Stimulated activated CD4-positive, alpha-beta T cell treated with anti-CD3 and anti-CD28 coated beads, TNF-alpha, amount 100 ng/mL, for 24 hours (primary cell): ENCODE measurements around the gene MYBPH.

ENCODE experiments used
- DNase-seq, 3 experiments: peaks; one replicate each; pipeline ENCODE4 v3.0.0-alpha.2; 2020; ENCODE audit warnings: low read depth in 3 of 3

The MYBPH gene

GRCh38 chr1:203200916-203201315, 25.3 kb upstream of the MYBPH start:
- DNase-seq: no peak

DNA sequence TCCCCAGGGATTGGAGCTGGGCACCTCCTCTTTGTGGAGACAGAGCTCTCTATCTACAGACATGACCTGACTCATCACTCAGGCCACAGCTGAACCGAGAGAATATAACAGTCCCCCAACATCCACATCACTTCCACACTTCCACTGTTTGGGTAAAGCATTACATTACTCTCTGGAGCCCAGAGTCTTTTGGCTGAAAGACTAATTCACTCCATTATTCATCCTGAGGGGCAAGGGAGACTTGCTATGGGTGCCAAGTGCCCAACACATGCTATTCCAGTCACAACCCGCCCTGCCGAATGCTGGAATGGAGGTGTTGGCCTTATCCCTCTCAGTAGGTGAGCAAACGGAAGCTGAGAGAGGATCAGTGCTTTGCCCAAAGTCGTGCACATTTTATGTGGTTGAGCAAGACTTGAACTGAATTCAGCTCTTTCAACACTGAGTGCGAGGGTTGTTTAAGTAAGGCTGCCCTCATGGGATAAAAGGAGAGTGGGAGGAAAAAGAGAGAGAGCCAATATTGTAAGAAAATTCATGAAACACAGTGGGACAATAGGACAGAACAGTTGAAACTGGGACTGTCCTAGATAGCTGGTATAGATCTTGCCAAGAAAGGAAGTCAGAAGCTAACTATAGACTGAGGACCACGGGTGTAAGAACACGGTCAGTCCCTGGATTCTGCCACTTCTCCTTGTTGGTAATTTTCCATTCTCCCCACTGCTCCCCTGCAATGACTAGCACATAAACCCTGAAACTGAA, 24.4 kb upstream of the MYBPH start:
- no peak for DNase-seq

DNA sequence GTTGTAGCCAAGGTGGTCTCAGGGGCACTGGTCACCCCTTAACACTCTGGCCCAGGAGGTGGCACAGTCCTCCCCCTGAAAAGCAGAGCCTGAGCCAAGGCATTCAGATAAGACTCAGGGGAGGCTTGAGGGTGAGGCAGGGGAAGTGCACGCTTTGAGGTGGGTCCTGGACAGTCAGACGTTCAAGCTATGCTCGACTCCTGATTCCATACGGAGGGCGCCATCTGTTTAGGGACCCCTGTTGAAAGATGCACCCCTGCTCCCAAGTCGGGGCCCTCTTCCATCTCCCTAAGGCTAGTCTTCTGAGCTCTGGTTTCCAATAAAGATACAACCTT, 23.8 kb upstream of the MYBPH start:
- no peak for DNase-seq

DNA sequence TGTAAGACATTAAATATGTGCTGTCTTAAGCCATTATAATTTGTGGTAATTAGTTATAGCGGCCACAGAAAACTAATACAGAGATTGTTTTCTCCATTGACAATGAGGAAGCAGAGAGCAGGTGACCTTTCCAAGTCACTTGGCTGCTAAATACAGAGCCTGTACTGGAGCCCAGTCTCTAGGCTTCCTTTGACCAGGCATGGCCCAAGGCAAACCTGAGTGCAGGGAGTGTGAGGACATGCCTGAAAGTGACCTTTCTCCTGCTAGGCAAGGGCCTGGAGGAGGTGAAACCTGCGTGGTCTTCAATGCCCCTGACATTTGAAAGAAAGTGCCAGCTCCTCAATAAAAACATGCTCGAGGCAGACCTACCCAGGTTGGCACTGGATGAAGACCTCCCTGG, 23.4 kb upstream of the MYBPH start:
- no peak for DNase-seq

DNA sequence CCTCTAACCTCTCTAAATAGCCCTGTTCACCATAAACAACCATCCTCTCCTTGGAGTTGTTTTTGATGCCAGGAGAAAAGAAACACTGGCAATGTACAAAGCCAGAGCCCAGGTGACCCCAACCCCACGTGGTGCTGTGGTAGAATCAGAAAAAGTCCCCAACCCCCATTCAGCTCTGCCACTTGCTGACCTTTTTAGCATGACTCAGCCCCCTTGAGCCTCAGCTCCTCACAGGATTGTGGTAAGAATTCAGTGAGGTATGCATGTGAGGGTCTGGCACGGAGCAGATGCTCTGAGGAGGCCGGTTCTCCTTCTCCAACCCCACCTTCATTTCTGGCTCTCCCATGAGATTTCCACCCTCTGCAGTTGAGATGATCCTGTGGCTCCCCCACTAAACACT, 22.0 kb upstream of the MYBPH start:
- no peak for DNase-seq

DNA sequence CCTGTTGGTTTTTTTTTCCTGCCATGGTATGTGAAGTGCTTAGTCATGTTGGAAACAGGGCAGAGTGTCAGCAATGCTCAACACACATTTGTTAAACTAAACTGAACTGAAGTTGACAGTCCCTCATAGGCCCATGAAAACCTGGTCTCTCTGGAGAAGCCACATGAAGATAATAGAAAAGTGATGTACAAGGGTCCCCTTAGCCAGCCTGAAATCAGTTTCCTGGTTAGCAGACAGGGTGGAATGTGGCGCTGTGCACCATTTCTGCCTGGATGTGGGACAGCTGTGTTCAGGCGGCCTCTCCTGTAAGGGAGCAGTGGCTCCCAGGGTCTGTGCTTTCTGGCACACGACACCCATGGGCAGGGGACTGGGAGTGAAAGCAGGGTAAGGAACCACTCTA, 20.7 kb upstream of the MYBPH start:
- no peak for DNase-seq

GRCh38 chr1:203190949-203191348, 15.3 kb upstream of the MYBPH start:
- DNase-seq: no peak

DNA sequence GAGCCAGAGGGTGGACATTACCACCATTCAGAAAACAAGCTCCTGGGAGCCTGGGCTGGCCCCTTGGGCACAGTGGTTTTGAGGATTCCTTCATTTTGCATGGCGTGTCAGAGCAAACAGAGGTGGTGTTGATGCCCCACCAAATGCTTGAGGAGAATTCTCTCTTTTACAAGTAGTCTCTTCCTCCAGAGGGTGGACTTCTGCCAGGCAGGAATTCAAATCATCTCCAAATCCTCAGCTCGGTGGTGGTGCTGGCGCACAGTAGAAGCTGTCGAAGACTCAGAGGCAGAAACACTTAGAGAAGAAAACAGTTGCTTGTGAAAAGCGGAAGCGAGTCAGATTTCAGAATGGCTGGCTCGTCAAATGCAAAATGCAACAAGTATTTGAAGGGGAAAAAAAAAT, 14.3 kb upstream of the MYBPH start:
- no peak for DNase-seq

GRCh38 chr1:203188686-203189232, 13.1 kb upstream of the MYBPH start:
- DNase-seq: no peak

GRCh38 chr1:203187689-203188264, 12.2 kb upstream of the MYBPH start:
- no peak for DNase-seq

- DNase-seq: no peak
These were observed 11.7 kb upstream of the MYBPH start for GRCh38 chr1:203187304-203187685.

DNA sequence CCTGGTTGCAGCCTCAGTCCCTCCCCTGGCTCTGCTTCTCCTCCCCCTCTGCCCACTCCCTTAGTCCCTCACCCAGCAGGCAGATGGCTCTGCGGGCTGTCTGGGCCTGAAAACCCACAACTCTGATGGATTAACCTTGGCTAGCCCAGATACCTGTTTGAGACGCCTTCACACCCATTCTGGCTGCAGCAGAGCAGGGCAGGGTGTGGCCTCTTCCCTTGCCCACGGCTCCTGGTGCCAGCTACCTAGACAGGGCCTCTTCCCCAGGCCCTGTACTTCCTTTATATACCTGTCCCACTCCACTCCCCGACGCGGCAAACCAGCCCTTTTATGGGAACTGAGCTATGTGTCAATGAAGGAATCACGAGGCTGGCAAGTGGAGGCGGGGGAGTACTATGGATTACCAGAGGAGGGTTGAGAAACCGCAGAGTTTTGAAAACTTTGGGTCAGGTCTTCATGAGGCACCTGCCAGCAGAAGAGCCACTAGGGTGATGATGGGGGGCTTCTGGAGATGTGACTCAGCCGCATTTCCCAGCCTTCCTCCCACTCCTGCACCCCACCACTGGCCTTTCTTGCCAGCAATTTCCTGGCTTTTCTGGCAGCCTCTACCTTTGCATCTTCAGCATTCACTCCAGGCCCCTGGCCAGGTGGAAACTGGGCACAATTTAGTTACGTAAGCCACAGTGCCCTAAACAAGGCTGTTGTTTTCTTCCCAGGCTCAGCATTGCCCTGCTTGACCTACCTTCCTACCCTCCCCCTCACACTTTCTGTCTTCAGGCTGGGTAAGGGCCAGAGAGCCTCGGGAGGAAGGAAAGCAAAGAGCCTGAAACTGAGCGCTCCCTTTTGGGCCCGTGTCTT, 11.0 kb upstream of the MYBPH start, which contains the start of gene CHI3L1:
TSS of gene CHI3L1 (minus strand) at position 259 of the 858 bp plus-strand sequence. CDS start at position 178, 81 bp downstream.
- no peak for DNase-seq

DNA sequence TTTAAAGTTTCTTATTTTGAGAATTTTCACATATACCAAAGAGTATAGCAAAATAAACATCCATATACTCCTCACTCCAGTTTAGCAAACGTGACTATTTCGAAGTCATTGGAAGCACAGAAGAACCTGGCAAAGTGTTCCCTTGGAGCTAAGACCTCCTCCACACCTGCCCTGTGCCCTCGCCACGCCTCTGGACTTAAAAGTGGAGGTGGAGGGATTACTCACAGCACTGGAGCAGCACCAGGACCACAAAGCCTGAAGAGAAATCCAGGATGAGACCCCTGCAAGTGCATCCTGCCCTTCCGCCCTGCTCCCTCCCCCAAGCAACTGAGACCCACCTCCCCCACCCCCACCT, 10.4 kb upstream of the MYBPH start:
- DNase-seq: no peak

DNA sequence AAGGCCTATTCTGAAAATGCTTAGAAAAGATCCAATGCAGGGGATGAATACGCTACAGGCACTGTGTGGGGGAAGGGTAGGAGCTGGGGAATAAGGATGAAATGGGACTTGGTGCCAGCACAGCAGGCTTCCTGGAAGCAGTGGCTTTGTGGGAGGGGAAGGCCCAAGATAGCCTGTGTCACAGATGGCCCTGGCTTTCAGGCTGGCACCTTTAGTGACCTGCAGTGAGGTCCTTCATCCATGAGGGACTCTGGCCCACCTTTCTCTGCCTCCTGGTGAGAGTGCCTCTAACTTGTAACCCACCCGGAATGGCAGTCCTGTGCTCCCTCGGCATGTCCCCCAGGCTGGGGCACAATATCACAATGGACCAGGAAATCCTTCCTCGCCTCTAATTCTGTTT, 10.0 kb upstream of the MYBPH start:
- no peak for DNase-seq

DNA sequence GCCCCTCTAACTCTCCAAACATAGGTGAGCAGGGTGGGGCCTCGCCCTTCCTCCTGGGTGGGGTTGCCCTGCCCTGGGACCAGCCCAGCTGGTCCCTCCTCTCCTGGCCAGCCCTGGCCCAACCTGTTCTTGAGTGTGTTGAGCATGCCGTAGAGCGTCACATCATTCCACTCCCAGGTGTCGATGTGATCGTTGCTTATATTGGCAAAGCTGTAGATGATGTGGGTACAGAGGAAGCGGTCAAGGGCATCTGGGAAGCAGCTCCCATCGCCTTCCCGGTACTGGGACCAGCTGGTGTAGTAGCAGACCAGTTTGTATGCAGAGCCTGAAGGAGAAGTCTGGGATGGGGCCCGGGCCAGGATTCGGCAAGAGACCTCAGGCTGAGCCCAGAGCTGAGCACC, 9.4 kb upstream of the MYBPH start:
- DNase-seq: no peak

DNA sequence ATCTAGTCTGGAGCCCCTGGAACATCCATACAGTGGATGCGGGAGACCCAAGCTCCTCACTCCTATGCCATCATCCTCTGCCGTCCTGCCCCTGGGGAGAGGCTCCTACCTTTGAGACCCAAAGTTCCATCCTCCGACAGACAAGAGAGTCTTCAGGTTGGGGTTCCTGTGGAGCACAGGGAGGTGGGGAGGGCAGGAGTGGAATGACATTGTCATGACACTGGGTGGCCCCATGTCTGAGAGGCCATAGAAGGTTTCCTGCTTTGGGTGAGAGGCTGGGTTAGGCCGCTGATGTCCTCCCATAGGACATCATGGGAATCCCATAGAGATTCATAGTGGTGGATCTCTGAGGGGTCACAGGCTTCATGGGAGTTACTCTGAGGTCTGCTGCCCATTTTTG, 8.8 kb upstream of the MYBPH start:
- no peak for DNase-seq

GRCh38 chr1:203183828-203184227, 8.2 kb upstream of the MYBPH start:
- no peak for DNase-seq

DNA sequence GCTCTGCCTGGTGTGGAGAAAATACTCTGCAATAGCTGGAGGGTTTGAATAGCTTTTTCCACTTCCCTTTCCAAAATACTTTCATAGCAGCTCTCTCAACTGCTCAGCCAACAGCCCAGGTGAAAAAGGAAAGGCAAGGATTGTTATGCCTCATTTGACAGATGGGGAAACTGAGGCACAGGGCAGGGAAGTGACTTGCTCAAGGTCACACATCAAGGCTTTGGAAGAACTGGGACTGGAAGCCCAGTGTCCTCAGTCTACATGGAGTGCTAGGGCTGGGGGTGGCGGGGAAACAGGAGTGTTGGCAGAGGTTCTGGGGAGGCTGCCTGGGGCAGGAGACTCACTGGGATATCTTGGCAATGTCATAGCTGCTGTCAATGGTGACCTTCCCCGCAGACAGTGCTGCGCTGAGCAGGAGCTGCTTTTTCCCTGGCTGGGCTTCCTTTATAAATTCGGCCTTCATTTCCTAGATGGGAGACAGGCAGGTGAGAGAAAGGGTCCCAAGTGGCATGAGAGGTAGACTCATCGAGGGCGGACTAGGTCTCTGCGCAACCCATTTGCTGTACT, 6.8 kb upstream of the MYBPH start:
- no peak for DNase-seq

DNA sequence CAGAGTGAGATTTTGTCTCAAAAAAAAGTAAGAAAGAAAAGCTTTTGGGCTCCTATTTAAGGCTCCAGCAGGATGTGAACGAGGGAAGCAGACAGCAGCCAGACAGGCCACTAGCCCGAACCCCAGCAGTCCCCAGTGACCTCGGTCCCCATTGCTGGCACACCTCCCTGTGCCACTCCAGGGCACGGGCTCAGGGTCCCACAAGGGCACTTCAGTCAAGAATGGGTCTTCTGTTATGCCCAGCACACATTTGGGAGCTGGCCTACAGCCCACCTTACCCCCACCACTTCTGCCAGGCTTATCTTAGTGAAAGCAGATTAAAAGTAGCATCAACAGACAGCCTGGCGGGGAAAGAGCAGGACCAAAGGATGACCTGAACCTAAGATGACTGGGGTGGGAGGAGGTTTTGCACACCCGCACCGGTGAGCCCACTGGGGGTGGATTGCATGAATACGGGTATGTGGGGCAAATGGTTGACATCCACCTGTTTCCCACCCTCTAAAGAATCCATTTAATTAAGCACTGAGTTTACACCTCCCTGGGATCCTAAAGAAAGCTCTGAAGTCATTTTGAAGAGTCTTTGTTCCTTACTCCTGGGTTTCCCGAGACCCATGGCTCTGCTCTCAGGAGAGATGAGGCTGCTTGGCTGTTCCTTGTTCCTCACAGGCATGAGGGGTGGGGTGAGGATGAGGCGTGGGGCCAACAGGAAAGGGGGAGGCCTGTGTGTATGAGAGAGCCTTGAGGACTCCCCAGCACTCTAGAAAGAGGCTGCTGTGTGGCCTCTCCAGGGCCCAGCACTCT, 6.2 kb upstream of the MYBPH start:
- no peak for DNase-seq

DNA sequence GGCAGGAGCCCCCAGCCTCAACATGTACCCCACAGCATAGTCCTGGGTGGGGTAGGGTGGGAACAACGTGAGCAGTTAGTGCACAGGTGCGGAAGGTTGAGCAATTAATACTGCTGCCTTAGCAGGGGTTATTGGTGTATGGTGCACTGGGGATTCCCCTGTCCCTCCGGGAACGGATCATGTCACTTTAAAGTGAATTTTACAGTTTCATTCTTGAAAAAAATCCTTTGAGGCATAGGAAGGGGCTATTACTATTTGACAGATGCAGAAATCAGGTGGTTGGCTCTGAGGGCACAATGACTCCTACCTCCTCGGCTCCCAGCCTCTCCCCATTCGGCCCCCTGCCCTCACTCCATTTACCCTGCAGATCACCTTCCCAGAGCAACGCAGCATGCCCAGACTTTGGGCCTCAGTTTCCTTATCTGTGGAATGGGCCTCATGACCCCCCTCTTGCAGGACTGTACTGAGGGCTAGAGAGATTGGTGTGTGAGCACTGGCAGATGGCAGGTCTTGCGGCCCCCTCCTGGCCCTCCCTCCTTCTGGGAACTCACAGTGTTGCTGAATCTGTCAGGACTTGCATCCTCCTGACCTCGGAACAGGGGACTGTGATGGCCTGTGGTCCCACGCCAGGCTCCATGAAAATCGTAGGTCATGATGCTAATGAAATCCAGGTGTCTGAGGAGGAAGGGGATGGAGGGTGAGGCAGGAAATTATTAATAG, 5.1 kb upstream of the MYBPH start:
- no peak for DNase-seq

DNA sequence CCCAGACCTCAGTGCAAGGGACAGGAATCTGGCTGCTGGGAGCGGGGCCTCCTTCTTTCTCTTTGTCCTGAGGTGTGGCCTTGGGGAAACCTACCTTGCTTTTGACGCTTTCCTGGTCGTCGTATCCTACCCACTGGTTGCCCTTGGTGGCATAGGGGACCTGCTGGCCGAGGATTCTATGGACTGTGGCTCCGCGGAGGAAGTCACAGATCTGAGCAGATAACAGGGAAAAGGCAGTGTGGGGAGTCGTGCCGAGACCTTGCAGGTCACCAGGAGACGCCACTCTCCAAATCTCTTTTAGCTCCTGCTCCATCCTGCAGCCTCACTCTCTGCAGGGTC, 4.0 kb upstream of the MYBPH start:
- DNase-seq: no peak
